Mononuclear cell (primary cell): ENCODE results near the gene SNTG2. TPM values are rescaled to one million over a fixed set of nuclear protein-coding genes. Genes with fewer than 3 reads are reported as not detected.

Source experiments
- H3K27me3 ChIP-seq: 2 replicates; pipeline ENCODE4 v1.6.0; 2011; ENCODE audit warnings: low read length, control low read depth; ENCODE audit not compliant: insufficient read depth
- H3K4me1 ChIP-seq: 2 replicates; pipeline ENCODE4 v1.5.1; 2011; ENCODE audit warnings: mild to moderate bottlenecking, low read length, control low read depth; ENCODE audit not compliant: insufficient read depth
- H3K4me3 ChIP-seq: 2 replicates; pipeline ENCODE4 v1.5.1; 2011; ENCODE audit warnings: mild to moderate bottlenecking, low read length, moderate library complexity
- H3K9me3 ChIP-seq: 2 replicates; pipeline ENCODE4 v1.5.1; 2011; ENCODE audit warnings: low read depth, mild to moderate bottlenecking, control low read depth, low read length
- total RNA-seq: library from RNA; depleted of rRNA; stranded (reverse); fragments of >200 nt; gene quantifications from one replicate; pipeline ENCODE4 v1.2.3, GENCODE V29; 2012

SNTG2 gene
- total RNA-seq, 1 donor: 1.5 TPM

- Histone ChIP-seq H3K9me3 (no peaks in the 10 kb centered on the region), H3K27me3 (no peaks in the 10 kb centered on the region), H3K4me1 (no peaks in the 10 kb centered on the region), H3K4me3 (no peak overlapping the region)
These were observed 356.3 kb downstream of the SNTG2 start for GRCh38 chr2:1306687-1307516.

DNA sequence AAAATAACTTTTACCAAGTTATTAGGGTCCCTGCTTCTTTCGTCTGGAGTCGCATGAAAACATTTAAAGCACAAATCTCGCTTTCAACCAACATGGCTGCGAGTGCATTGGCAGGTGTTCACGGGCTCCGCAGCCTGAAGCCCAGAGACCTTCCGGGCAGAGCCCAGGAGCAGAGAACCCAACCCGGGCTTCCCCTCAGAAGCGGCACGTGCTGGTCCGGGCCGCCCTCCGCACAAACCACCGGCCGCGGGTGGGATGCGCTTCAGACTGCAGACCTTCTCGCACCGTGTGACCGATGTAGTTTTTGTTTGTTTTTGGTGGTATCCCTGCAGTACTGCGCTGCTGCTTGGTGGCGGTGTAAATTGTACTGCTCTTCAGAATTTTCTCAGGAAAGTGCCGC lies 357.0 kb downstream of the SNTG2 start:
- Histone ChIP-seq H3K27me3 (no peaks in the 10 kb centered on the region), H3K9me3 (no peaks in the 10 kb centered on the region), H3K4me1 (no peaks in the 10 kb centered on the region), H3K4me3 (no peak overlapping the region)

DNA sequence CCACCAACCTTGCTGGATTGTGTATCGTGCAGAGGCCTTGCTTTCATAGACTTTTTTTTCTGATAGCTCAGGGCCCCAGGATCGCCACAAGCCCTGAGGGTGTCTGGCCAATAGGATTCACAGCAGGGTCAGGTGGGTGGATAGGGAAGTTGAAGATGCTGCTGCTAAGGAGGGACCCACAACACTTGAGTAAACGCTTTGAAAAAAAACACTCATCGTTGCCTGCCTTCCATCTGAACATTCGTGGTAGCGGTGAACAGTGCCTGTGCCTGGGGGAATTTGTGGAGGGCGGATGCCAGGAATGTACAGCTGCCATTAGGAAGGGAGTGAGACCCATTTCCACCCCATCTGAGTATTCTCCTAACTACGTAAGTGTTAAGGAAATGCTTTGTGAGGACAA lies 358.0 kb downstream of the SNTG2 start:
- H3K4me1 ChIP-seq: no peaks in the 10 kb centered on the region
- no peak overlapping the region for H3K4me3 ChIP-seq
- H3K9me3 ChIP-seq: no peaks in the 10 kb centered on the region
- H3K27me3 ChIP-seq: no peaks in the 10 kb centered on the region

GRCh38 chr2:1309507-1309906 lies 358.9 kb downstream of the SNTG2 start:
- Histone ChIP-seq H3K4me3 (no peak overlapping the region), H3K27me3 (no peaks in the 10 kb centered on the region), H3K4me1 (no peaks in the 10 kb centered on the region), H3K9me3 (no peaks in the 10 kb centered on the region)

GRCh38 chr2:1310202-1310601 lies 359.6 kb downstream of the SNTG2 start:
- Histone ChIP-seq H3K9me3 (no peaks in the 10 kb centered on the region), H3K4me3 (no peak overlapping the region), H3K27me3 (no peaks in the 10 kb centered on the region), H3K4me1 (no peaks in the 10 kb centered on the region)

DNA sequence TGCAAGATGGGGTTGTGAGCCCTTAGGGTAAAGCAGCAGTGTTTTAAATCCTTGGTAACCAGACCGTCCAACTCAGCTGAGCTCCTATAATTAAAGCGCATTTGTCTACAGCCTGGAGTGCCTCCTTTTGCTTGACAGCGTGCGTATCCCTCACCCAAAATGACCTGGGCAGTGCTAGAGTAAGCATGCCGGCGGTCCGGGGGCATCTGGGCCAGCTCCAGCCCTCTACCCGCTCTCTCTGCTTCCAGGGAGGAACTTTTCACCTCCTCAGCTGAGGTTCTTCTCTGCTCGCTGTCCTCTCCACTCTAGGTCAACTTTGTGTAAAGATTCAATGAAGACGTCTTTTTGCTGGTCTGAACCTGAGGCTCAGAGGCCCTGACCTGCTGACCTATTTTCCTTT lies 360.2 kb downstream of the SNTG2 start:
- Histone ChIP-seq H3K4me3 (no peak overlapping the region), H3K27me3 (no peaks in the 10 kb centered on the region), H3K4me1 (no peaks in the 10 kb centered on the region), H3K9me3 (no peaks in the 10 kb centered on the region)

DNA sequence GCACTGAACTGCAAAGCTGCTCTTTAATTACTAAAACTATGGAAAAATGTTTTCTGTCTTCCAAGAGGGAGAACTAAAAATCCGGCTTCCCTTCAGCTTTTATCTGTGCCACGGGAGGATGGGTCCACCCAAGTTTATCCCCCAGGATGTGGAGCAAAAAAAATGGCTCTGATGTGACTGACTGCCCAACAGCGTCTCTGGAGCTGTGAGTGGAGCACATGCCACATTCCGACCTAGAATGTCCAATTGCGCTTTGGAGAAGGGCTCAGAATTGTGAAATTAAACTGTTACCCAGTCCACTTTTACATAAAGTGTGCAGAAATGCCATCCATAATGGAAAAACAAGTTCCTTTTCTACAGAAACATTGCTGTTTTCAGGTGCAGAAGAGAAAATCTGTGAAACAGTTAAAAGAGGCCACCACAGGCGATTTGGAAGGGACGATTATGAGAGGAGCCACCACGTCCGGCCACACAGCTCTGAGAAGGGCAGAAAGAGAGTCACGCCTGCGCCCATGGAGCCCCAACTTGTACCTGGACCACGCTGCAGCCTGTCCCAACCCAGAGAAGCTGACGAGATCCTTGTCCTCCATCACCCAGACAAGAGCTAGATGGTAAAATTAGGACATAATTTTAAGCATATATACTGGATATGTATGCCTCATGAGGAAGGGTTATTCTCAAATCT lies 362.7 kb downstream of the SNTG2 start:
- Histone ChIP-seq H3K27me3 (no peaks in the 10 kb centered on the region), H3K4me3 (no peak overlapping the region), H3K4me1 (no peaks in the 10 kb centered on the region), H3K9me3 (no peaks in the 10 kb centered on the region)

DNA sequence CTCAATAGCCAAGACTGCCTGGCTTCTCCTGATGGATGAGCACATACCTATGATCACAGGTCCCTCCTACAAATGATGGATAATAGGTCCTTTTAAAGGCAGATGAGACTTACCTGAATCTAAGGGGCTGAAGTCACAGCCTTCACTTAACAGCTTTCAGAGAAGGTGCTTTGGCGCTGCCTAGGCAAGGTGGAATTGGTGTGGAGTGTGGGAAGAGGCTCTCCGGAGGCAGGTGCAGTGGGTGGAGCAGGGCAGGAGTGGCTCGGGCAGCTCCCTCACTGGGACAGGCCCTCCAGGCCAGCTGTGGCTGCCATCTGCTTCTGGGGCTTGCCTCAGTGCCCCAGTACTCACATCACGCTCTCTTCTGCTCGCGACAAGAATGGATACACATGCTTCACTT lies 363.6 kb downstream of the SNTG2 start:
- Histone ChIP-seq H3K9me3 (no peaks in the 10 kb centered on the region), H3K4me3 (no peak overlapping the region), H3K27me3 (no peaks in the 10 kb centered on the region), H3K4me1 (no peaks in the 10 kb centered on the region)

GRCh38 chr2:1318366-1319009 lies 367.8 kb downstream of the SNTG2 start:
- Histone ChIP-seq H3K4me3 (no peak overlapping the region), H3K9me3 (no peaks in the 10 kb centered on the region), H3K4me1 (no peaks in the 10 kb centered on the region), H3K27me3 (no peaks in the 10 kb centered on the region)

GRCh38 chr2:1319393-1319792 lies 368.7 kb downstream of the SNTG2 start:
- Histone ChIP-seq H3K4me1 (no peaks in the 10 kb centered on the region), H3K4me3 (no peak overlapping the region), H3K9me3 (no peaks in the 10 kb centered on the region), H3K27me3 (no peaks in the 10 kb centered on the region)

- Histone ChIP-seq H3K4me1 (no peaks in the 10 kb centered on the region), H3K4me3 (no peak overlapping the region), H3K27me3 (no peaks in the 10 kb centered on the region), H3K9me3 (no peaks in the 10 kb centered on the region)
These were observed 370.7 kb downstream of the SNTG2 start for GRCh38 chr2:1321321-1321720.

- no peaks in the 10 kb centered on the region for H3K9me3 ChIP-seq
- no peaks in the 10 kb centered on the region for H3K27me3 ChIP-seq
- no peak overlapping the region for H3K4me3 ChIP-seq
- no peaks in the 10 kb centered on the region for H3K4me1 ChIP-seq
These were observed 374.2 kb downstream of the SNTG2 start for GRCh38 chr2:1324884-1325283.

DNA sequence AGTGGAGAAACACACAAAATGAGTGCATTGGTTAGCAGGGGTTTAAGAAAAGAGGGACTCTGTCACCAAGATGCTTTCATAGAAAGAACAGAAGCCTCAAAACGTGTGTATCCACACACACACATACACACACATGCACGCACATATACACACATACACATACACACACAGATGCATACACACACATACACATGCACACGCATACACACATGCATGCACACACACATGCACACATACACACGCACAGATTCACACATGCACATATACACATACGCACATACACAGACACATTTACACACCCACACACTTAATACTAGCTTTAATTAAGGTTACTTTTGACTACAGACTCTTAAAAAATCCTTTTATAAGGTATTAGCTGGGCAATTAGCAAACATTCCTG lies 378.0 kb downstream of the SNTG2 start:
- H3K4me1 ChIP-seq: no peaks in the 10 kb centered on the region
- no peaks in the 10 kb centered on the region for H3K27me3 ChIP-seq
- no peak overlapping the region for H3K4me3 ChIP-seq
- H3K9me3 ChIP-seq: no peaks in the 10 kb centered on the region

DNA sequence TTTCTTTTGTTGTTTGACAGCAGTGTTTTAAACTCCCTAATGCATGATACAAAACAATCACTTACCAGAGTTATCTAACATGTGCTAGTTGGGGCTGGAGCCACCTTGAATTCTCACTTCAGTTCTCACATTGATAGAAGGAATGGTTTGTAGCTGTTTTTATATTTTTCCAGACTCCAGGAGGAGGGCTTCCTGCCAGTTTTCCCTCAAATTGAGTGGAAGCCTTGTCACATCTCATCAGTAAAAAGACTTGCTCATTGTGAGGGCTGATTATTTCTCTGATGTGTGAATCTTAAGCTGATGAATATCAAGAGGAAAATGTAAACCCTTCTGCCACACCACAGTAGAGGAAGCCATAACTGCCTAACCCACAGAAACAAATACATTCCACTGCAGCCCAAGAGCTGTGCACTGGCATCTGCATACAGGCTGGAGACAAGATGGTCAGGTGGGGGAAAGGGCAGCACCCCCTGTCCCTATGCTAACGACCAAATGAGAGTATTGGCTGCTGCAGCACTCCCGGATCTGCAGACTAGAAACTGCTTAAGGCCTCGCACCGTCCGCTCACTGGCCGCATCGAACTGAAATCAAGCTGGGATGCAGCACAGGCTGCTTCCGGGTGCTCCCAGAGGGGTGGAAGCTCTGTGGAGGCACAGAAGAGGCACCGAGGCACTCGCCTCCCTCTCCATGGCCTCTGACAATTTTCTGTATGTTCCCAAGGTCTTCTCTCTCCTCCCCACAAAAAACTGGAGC lies 388.9 kb downstream of the SNTG2 start:
- no peaks in the 10 kb centered on the region for H3K4me1 ChIP-seq
- no peaks in the 10 kb centered on the region for H3K27me3 ChIP-seq
- no peak overlapping the region for H3K4me3 ChIP-seq
- H3K9me3 ChIP-seq: no peaks in the 10 kb centered on the region

DNA sequence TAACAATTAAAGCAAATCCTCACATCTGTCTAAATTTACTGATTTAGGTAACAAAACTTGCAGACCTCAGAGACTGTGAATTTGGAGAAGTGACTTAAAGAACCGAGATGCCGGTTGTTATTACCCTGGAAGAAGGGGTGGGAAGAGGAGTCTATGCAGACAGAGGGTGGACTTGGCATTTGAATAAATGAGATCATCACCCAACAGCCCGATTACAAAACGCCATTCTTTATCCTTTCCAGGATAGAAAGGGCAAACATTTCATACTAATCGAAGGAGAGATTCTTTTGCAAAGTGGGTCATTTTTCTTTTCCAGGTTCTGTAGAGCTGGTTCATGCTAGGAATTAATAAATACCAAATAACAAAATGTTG lies 389.5 kb downstream of the SNTG2 start:
- Histone ChIP-seq H3K27me3 (no peaks in the 10 kb centered on the region), H3K9me3 (no peaks in the 10 kb centered on the region), H3K4me3 (no peak overlapping the region), H3K4me1 (no peaks in the 10 kb centered on the region)
